Activated CD4-positive, CD25-positive, alpha-beta regulatory T cell (primary cell): ENCODE measurements around the gene TMEM178B.

Experiments
- DNase-seq, 4 experiments: peaks; one replicate each; lab custom pipeline; 2025; lab: John Stamatoyannopoulos, UW

TMEM178B gene

GRCh38 chr7:141466151-141466904 lies 392.5 kb downstream of the TMEM178B start:
- DNase-seq: no peak

DNA sequence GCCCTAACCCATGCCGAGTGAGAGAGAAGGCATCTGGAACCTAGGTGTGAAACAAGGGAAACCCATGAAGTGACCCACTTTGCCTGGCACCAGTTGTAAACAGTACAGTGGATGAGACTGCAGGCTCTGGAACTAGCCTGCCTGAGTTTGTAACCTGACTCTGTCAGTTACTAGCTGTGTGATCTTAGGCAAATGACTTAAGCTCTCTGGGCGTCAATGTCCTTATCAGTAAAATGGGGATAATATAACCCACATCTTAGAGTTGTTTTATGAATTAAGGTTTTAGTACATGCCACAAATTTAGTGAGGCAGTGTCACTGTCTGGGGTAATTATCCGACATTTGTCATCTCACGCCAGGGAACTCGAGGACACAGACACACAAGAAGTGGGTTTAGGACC lies 394.5 kb downstream of the TMEM178B start:
- no peak for DNase-seq

DNA sequence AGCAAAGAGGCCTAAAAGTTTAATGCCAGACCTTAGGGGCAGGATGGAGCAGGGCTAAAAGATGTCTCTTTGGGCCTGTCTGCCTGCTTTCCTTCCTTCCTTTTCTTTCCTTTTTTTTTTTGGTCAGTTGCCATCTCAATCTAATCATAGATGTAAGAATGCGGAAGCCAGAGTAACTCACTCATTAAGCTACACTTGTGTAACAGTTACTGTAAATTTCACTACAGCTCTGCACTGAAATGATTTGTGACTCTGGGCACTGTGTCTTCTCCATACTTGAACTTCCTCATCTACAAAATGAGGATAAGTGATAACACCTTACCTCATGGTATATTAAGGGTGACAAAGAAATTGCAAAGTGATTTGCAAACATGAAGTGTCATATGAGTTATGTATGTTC lies 401.8 kb downstream of the TMEM178B start:
- no peak for DNase-seq

GRCh38 chr7:141477865-141478264 lies 404.0 kb downstream of the TMEM178B start:
- DNase-seq: no peak

DNA sequence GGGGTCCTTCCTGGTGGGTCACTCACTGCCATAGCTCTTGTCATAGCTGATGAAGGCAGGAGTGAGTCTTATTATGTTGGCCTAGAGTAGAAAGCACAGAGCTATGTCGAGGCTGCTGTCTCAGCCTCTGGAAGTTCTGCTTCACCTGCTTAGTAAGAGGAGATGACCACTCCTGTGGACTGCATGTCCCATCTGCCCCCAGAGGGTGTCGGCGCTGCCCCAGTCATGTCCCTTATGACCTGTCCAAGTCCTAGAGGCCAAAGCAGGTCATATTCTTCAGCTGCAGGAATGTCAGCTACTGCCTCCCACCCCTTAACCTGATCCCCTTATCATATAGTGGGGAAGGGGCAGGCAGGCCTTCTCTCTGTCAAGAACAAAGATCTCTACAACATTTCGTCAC lies 405.0 kb downstream of the TMEM178B start:
- no peak for DNase-seq

DNA sequence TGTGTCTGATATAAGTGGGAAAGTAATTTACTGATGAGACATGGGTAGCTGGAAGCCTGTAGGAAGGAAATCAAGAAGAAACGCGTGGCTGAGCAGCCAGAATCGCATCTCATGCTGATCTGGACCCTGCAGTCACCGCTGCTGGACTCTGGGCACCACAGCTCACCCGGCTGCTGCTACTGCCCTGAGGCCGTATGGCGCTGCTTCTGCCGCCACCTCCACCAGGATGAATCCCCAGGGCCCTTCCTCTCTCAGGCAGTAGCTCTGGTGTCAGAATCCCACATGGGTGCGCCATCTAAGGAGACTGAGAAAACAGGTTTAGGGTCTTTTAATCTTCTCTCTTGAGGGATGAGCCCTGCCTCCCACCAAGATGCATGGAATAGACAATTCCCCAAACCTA lies 407.1 kb downstream of the TMEM178B start:
- no peak for DNase-seq

- DNase-seq: no peak
Observed at GRCh38 chr7:141481971-141482370, 408.1 kb downstream of the TMEM178B start.

DNA sequence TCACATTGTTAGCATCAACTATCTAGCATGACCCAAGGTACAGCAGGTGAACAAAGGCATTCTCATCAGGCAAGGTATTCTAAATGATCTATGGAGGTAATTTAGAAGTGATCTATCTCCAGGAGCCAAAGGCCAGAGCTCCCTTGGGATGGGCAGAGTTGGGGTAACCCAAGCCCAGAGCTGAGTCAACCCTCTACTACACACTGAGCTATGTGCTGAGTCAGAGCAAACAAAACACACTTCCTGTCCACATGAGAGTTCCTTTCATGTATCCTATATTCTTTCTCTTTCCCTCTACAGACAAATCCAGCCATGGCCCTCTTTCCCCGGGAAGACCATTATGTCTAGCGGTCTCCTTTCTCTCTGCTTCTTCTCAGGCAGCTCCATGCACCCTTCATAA lies 409.2 kb downstream of the TMEM178B start:
- DNase-seq: no peak

- no peak for DNase-seq
Observed at GRCh38 chr7:141484907-141485306, 411.0 kb downstream of the TMEM178B start.

GRCh38 chr7:141486959-141487358 lies 413.1 kb downstream of the TMEM178B start:
- no peak for DNase-seq

DNA sequence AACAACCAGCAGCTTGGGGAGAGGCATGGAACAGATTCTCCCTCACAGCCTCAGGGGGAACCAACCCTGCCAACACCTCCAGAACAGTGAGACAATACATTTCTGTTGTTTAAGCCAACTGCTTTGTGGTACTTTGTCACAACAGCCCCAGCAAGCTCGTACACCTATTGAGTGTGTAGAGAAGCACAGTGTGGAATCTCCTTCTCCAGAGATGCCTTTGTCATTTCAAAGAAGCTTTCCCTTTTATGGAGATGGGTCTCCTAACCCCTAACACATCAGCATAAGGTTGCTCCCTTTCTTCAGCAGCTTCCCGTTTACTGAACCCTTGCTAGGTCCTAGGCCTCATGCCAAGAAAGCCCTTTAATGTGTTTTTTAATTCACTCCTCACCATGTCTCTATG lies 416.6 kb downstream of the TMEM178B start:
- DNase-seq: no peak

GRCh38 chr7:141495057-141495456 lies 421.2 kb downstream of the TMEM178B start:
- no peak for DNase-seq

GRCh38 chr7:141497391-141497790 lies 423.5 kb downstream of the TMEM178B start:
- DNase-seq: no peak

- DNase-seq: no peak
Observed at GRCh38 chr7:141500608-141501007, 426.7 kb downstream of the TMEM178B start.

DNA sequence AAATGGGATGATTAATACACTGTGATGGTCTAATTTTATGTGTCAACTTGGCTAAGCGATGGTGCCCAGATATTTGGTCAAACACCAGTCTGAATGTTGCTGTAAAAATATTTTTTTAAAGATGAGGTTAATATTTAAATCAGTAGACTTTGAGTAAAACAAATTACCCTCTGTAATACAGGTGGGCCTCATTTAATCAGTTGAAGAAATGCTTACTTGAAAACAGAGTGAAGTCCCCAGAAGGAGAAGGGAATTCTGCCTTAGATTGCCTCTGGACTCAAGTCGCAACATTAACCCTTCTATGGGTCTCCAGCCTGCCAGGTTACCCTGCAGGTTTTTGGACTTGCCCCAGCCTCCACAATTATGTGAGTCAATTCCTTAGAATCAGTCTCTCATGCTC lies 427.6 kb downstream of the TMEM178B start:
- DNase-seq: no peak

DNA sequence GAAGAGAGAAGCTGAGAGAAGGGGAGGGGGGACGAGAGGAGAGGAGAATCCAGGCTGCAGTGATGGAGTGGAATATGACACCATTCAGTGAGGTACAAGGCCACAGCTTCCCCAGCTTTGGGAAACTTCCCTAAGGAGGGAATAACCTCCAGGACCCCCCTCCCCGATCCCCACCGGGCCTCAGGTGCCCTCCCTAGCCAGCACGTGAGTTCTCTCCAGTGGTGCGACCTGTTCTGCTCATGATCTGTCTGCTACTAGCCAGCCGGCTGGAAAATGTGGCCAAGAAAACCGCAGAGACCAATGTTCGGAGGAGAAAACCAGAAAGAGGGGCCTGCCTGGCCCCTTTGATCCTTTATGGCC lies 437.4 kb downstream of the TMEM178B start:
- no peak for DNase-seq

DNA sequence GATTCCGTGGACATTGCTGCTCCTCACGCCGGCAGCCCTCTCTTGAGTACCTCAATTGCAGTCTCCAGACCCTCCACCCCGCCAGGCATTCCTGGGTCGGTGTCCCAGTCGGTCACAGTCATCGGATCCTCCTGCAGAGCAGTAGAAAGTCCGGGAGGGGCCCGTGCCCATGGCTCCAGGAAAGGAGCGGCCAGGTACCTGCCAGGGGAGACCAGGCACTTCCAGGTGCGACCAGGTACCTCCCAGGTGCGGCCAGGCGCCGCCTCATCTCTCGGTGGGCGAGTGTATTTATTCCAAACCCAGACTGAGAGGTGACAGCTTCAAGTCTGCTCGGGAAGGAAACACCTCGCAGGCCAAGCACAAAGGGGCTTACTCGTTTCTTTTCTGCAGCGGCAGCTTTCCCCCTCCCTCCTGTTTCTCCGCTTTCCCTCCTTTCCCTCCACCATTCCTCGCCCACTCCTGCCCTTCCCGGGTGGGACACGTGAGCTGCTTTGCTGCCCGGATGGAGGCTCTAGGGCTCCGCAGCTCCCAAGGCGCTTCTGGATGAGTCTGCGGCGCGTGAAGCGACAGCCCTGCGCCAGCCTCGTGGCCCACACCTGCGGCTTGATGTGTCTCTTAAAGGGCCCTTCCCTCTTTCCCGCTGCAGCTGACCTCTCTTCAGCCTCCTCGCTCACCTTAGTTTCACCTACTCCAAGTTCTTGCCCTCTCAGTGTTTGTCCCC lies 438.0 kb downstream of the TMEM178B start:
- DNase-seq: no peak

DNA sequence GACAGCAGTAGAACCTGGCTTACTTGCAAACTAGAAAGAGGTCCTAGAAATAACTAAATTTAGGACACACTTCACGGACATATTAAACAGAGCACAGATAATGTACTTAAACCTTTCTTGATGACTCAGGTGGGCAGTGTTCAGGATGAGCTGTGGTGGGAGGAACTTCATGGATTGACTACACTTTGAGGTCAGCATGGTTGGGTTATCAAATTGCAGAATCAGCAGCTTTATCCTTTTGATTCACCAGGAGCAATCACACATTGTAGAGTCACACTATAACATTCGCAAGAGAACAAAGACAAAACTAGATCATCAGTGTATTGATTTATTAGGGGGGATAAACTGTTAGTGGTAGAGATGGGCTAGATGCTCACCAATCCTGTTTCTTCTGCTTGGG lies 438.7 kb downstream of the TMEM178B start:
- no peak for DNase-seq

DNA sequence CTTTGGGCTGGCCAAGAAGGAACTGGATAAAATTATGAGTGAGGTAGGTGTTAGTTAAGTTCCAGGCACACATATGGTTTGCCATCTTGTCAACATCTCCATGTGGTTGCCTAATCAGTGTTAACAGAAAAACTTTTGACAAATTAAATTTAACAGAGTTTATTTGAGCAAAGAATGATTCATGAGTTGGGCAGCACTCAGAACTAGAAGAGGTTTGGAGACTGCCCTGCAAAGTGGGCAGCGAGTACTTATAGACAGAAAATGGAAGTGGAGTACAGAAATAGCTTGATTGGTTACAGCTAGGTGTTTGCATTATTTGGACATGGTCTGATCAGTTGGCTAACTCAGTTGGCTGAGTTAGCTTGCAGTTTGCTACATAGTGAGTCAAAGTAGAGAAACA lies 439.9 kb downstream of the TMEM178B start:
- no peak for DNase-seq

DNA sequence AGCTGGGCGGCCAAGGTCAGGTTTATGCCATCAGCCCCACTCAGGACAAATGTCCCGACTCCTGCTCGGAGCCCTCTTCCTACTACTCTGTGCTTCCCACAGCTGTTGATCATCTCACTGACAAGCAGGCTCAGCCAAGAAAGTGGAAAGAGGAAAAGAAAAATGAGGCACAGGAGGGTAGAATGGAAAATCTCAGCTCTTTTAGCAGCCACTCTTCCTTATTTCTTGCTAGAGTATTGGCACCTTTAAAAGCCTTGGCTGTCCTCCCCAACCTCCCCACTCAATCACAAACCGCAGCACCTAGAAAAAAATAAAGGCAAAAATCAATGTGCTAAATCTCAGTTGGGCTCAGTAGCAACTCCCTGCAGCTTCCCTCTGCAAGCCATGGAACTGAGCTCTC lies 442.1 kb downstream of the TMEM178B start:
- DNase-seq: no peak

- DNase-seq: no peak
Observed at GRCh38 chr7:141519623-141520022, 445.8 kb downstream of the TMEM178B start.

DNA sequence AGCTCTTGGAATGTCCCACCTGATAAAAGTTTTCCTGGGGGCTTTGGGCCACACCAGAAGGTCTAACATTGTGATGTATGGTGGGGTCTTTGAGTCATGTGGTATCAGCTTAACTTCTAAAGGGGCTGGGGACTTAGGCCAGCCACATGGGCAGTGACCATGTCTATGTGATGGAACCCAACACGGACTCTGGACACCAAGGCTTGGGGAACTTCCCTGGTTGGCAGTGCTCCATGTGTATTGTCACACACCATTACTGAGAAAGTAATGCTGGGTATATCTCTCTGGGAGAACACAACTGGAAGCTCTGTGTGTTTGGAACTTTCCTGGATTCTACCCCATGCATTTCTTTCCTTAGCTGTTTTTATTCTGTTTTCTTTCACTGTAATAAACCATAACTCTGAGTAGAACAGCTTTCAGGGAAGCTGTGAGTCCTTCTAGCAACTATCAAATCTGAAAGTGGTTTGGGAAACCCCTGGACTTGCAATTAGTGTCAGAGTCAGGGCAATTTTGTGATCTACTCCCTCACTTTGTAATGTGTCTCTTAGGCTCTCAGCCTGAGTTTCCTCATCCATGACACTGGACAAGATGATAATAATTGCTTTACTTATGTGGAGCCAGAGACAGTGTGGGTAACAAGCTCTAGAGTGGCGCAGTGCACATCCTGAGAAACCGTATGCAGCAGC lies 448.9 kb downstream of the TMEM178B start:
- DNase-seq: no peak

- DNase-seq: no peak
Observed at GRCh38 chr7:141525973-141526514, 452.2 kb downstream of the TMEM178B start.
